ENCODE data around the gene TBC1D22A. TPM values are rescaled to one million over a fixed set of nuclear protein-coding genes. Genes with fewer than 3 reads are reported as not detected.

The TBC1D22A gene
- total RNA-seq, 1 donor from 2014 or later, result 23.2 TPM

DNA sequence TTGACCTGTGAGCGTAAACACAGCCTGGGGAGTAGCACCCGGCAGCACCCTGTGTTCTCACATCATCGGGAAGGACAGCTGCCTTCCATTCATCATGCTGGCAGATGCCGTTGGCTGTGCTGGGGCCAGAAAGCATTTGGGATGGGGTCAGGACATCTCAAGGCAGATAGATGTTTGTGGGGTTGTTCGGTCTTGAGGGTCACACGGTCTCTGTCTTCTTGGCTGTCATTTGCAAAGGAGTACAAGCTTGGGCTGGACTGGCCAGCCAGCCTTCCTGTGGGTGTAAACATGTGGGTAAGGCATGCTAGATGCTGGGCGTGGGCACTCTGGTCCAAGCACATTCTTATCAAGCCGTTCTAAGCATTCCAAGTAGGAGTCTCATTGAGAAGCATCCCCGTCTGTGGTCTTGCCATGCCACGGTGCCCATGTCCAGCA lies 81.4 kb downstream of the TBC1D22A start:
- Mint-ChIP-seq H3K9me3 (ENCODE audit: low read depth) (peaks cover 8% of the 10 kb centered on the region), H3K4me1 (ENCODE audit: low read depth) (peaks cover 2% of the 10 kb centered on the region), H3K36me3 (ENCODE audit: insufficient read depth) (peaks cover 4% of the 10 kb centered on the region), H3K4me3 (ENCODE audit: low read depth) (no peak overlapping the region), H3K27ac (no peak overlapping the region), H3K27me3 (no peaks in the 10 kb centered on the region)
- DNase-seq (ENCODE audit: low spot score, unreplicated experiment), result no peak
- TF ChIP-seq, protein P1, sequence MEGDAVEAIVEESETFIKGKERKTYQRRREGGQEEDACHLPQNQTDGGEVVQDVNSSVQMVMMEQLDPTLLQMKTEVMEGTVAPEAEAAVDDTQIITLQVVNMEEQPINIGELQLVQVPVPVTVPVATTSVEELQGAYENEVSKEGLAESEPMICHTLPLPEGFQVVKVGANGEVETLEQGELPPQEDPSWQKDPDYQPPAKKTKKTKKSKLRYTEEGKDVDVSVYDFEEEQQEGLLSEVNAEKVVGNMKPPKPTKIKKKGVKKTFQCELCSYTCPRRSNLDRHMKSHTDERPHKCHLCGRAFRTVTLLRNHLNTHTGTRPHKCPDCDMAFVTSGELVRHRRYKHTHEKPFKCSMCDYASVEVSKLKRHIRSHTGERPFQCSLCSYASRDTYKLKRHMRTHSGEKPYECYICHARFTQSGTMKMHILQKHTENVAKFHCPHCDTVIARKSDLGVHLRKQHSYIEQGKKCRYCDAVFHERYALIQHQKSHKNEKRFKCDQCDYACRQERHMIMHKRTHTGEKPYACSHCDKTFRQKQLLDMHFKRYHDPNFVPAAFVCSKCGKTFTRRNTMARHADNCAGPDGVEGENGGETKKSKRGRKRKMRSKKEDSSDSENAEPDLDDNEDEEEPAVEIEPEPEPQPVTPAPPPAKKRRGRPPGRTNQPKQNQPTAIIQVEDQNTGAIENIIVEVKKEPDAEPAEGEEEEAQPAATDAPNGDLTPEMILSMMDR (IDR thresholded peaks at IDR 0.05; ENCODE audit: unreplicated experiment), result no peak

DNA sequence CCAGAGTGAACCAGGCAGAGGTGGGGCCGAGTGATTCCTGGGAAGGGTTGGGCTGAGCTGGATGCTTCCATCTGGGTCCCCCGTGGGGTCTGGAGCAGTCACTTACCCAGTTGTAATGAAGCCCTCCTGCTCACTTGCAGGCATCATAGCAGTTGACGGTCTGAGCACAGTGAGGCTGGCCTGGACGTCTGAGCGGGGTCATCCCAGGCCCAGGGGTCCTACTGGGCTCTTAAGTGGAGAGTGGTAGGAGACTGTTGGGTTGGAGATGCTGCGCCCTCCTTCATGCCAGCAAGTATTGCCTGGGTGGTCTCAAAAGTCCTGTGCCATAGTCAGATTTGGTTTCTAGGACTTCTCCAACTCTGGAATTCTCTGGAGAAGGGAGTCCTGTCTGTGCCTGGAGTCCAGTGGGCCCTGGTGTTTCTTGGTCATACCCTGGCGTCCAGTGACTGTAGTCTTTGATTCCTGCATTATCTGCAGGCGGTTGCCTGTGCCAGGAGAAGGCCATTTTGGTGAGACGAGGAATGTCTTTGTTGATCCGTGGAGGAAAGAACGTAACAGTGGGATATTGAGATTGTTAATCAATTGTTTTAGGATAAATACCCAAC lies 82.3 kb downstream of the TBC1D22A start:
- Mint-ChIP-seq H3K9me3 (ENCODE audit: low read depth) (peaks cover under 1% of the 10 kb centered on the region), H3K4me1 (ENCODE audit: low read depth) (peaks cover 2% of the 10 kb centered on the region), H3K27me3 (no peaks in the 10 kb centered on the region), H3K36me3 (ENCODE audit: insufficient read depth) (peaks cover 4% of the 10 kb centered on the region), H3K27ac (peak overlapping the region; percentile 50), H3K4me3 (ENCODE audit: low read depth) (no peak overlapping the region)
- TF ChIP-seq, protein P1 (IDR thresholded peaks at IDR 0.05; ENCODE audit: unreplicated experiment), result no peak
- DNase-seq (ENCODE audit: low spot score, unreplicated experiment), result no peak

DNA sequence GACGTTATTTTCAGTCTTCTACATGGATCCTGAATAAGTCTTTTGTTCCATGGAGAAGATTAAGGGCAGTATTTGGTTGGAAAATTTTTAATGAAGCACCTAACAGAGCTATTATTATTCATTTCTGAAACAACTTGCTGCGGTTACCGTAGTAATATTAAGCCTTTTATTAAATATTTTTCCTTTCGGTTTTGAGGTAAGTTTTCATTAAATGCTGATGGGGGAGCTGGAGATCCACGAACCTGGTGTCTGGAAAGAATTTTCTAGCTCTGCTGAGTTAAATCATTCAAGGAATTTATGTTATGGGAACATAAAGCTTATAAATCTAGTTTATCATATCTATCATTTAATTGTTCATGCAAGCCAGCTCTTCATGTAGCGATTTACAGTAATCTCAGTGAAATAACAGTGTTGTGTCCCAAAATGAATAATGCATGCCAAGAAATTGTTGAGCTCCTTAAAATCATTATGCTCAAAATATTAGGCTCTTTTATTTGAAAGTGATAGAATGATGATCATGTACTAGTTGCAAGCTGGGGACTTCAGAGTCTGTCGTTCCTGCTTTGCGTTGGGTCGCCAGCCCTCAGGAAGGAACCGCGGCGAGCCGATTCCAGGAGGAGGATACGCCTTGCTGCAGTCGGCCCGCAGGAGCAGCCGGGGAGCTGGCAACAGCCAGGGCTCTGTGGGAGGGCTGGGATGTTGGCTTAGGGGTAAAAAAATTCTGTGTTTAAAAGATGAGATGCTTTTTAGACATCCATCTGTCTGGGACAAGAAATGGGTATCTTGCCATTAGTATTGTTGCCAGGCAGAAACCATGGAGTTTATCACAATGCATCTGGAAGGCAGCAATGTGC lies 83.1 kb downstream of the TBC1D22A start:
- no peak for DNase-seq (ENCODE audit: low spot score, unreplicated experiment)
- no peaks in the 10 kb centered on the region for H3K27me3 Mint-ChIP-seq
- H3K9me3 Mint-ChIP-seq (ENCODE audit: low read depth), result no peaks in the 10 kb centered on the region
- TF ChIP-seq, protein P1 (IDR thresholded peaks at IDR 0.05; ENCODE audit: unreplicated experiment), result peak; percentile 50
- no peak overlapping the region for H3K27ac Mint-ChIP-seq
- peaks cover 2% of the 10 kb centered on the region for H3K4me1 Mint-ChIP-seq (ENCODE audit: low read depth)
- no peak overlapping the region for H3K4me3 Mint-ChIP-seq (ENCODE audit: low read depth)
- peaks cover 6% of the 10 kb centered on the region for H3K36me3 Mint-ChIP-seq (ENCODE audit: insufficient read depth)

DNA sequence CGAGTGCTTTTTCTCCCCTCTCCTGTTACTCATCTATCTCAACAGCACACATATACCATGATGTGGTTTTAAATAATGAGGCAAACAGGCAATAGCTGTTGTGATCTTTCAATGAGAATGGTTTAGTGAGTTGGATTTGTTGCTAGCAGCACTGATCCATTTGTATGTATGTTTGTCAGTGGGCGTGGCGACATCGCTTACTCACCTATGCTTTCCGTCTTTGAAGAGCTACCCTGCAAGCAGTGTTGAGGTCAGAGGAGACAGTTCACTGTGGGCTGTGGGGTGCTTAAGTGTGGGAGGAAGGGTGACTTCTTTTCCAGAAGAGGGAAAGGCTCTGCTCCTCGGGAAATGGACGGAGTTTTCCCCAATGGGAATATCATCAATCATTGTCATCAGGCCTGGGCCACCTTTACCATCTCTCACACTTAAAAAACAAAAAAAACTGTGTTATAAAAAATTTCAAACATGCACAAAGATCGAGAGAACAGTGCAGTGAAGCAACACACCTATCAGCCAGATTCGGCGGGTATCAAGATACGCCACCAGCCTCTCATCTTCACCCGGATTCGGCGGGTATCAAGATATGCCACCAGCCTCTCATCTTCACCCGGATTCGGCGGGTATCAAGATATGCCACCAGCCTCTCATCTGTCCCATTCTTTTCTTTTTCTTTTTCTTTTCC lies 83.8 kb downstream of the TBC1D22A start:
- peaks cover 6% of the 10 kb centered on the region for H3K36me3 Mint-ChIP-seq (ENCODE audit: insufficient read depth)
- no peak overlapping the region for H3K4me3 Mint-ChIP-seq (ENCODE audit: low read depth)
- no peak overlapping the region for H3K27ac Mint-ChIP-seq
- H3K27me3 Mint-ChIP-seq, result no peaks in the 10 kb centered on the region
- peaks cover 2% of the 10 kb centered on the region for H3K4me1 Mint-ChIP-seq (ENCODE audit: low read depth)
- H3K9me3 Mint-ChIP-seq (ENCODE audit: low read depth), result no peaks in the 10 kb centered on the region
- no peak for DNase-seq (ENCODE audit: low spot score, unreplicated experiment)
- TF ChIP-seq, protein P1 (IDR thresholded peaks at IDR 0.05; ENCODE audit: unreplicated experiment), result no peak

DNA sequence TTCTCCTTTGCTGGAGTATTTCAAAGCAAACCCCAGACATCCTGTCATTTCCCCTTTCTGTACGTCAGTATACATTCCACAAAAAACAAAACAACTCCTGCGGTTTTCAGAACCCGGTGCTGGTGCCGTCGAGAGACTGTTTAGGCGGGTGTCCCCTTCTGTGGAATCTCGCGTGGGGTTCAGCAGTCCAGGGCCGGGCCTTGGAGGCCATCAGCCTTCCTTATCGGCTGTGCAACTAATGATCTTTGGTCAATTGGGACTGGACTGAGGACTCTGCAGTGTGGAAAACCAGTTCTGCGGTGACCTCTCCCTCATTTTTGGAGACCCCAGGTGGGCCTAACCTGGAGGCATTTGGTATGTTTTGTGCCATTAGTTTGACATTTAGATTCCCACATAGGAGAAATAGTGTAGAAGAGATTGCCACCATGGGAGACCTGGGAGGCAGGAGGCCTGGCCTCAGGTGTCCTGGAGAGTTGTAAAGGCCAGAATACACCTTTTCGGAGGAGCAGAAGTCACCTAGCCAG lies 84.4 kb downstream of the TBC1D22A start:
- Mint-ChIP-seq H3K27me3 (no peaks in the 10 kb centered on the region), H3K27ac (no peak overlapping the region), H3K4me3 (ENCODE audit: low read depth) (no peak overlapping the region), H3K4me1 (ENCODE audit: low read depth) (peaks cover 2% of the 10 kb centered on the region), H3K9me3 (ENCODE audit: low read depth) (no peaks in the 10 kb centered on the region), H3K36me3 (ENCODE audit: insufficient read depth) (peaks cover 4% of the 10 kb centered on the region)
- DNase-seq (ENCODE audit: low spot score, unreplicated experiment), result no peak
- TF ChIP-seq, protein P1 (IDR thresholded peaks at IDR 0.05; ENCODE audit: unreplicated experiment), result no peak

Data from progenitor cell of endocrine pancreas (in vitro differentiated cells).